Inflammatory macrophage (primary cell): Measurements from ENCODE around the gene ITGA3.

Experiments used
- DNase-seq, 2 donors: peaks; one replicate each; pipeline ENCODE4 v3.0.0-alpha.2; 2020 to 2022
- total RNA-seq, 18 experiments: gene quantifications; one replicate each; lab custom pipeline; 2026; ENCODE audit warnings: mixed read lengths in 6 of 18, inconsistent platforms in 2 of 18; lab: John Stamatoyannopoulos, UW

The ITGA3 gene
- 34.4 to 658 (median 90.9) reads per million in 18 experiments for total RNA-seq

DNA sequence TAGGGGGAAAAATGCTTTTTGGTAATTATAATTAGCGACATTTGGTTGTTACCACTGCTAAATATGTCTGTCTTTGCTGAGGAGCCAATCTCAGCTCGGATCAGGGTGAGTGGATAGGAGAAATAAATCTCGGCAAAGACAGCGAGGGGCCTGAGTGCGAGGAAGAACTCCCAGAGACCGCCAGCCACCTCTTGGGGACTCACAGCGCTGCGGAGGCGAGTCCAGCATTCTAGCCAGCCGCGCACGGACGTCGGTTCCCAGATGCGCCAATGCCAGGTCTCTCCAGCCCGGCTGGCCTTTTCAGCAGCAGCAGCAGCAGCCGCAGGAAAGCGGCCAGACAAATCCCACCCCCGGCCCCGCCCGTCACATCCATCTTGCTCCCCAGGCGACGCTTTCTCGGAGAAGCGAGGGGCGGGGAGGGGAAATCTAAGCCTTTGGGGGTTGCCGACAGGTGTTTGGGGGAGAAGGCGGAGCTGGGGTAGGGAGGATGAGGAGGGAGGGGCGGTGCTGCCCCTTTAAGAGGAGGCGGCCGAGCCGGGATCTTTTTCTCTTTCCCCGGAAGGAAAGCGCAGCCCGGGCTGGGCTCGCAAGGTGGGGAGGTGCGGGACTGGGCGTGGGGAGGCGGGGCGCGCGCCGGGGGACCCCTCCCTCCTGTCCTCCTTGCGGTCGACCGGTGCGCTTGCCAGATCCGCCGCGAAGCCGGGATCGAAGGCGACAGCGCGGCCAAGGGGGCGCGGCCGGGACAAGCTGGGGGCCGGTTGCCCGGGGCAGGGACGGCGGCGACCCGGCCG, at the start of gene ITGA3:
Gene ITGA3, plus strand, starts transcription at position 685 of the 791 bp plus-strand sequence. CDS start 330 bp downstream, outside the sequence.
- DNase-seq = peak; percentile 35 to 67

DNA sequence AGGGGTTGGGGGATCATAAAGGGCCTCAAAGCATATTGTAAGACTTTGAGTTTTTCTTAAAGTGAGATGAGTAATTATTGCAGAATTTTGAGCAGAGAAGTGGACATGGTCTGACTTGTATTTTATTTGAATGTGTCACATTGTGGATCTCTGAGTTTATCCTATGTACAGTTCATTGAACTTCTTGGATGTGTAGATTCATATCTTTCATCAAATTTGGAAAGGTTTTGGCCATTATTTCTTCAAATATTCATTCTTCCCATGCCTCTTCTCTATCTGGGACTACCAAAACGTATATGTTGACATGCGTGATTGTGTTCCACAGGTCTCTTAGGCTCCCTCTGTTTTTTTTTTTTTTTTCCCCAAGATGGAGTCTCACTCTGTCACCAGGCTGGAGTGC, 46.6 kb upstream of the ITGA3 start:
- DNase-seq = no peak

DNA sequence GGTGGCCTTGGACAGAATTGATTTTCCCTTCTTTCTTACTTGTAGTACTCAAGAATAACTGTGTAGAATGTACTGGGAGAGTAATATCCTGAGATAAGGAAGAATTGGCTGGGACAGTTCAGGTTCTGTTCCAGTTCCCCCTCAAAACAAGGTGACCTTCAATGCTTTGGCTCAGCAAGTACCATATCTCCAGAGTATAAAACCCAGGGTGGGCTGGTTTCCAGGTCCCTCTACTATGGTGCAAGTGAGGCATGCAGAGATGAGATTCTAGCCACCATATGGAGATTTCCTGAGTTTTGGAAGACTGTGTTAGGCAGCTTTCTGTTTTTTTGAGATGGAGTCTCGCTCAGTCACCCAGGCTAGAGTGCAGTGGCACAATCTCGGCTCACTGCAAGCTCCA, 42.8 kb upstream of the ITGA3 start:
- DNase-seq = no peak

DNA sequence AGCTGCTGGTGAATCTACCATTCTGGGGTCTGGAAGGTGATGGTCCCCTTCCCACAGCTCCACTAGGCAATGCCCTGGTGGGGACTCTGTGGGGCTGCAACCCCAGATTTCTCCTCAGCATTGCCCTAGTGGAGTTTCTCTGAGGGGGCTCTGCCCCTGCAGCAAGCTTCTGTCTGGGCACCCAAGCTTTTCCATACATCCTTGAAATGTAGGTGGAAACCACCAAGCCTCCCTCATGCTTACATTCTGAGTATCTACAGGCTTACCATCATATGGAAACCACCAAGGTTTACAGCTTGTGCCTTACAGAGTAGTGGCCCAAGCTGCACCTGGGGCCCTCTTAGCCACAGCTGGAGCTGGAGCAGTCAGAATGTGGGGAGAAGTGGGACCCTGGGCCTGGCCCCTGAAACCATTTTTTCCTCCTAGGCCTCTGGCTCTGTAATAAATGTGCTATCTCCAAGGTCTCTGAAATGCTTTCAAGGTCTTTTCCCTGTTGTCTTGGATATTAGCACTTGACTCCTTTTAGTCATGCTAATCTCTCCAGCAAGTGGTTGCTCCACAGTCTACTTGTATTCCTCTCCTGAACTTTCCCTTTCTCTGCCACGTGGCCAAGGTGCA, 41.3 kb upstream of the ITGA3 start:
- no peak for DNase-seq

DNA sequence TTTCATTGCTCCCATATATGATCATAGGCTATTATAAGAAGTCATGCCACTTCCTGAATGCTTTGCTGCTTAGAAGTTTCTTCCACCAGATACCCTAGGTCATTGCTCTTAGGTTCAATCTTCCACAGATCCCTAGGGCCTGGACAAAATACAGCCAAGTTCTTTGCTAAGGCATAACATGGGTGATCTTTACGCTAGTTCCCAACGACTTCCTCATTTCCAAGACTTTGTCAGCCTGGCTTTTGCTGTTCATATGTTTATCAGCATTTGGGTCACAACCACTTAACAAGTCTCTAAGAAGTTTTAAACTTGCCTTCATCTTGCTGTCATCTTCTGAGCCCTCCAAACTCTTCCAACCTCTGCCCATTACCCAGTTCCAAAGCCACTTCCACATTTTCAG, 40.8 kb upstream of the ITGA3 start:
- no peak for DNase-seq

- DNase-seq = no peak
Measured at GRCh38 chr17:50018909-50019308, 37.0 kb upstream of the ITGA3 start.

- DNase-seq = peak; percentile 64 to 66
Measured at GRCh38 chr17:50020841-50021599, 34.9 kb upstream of the ITGA3 start.

- no peak for DNase-seq
Measured at GRCh38 chr17:50021681-50022370, 34.1 kb upstream of the ITGA3 start.

- no peak for DNase-seq
Measured at GRCh38 chr17:50022463-50023130, 33.3 kb upstream of the ITGA3 start.

GRCh38 chr17:50023520-50023919, 32.4 kb upstream of the ITGA3 start:
- no peak for DNase-seq

DNA sequence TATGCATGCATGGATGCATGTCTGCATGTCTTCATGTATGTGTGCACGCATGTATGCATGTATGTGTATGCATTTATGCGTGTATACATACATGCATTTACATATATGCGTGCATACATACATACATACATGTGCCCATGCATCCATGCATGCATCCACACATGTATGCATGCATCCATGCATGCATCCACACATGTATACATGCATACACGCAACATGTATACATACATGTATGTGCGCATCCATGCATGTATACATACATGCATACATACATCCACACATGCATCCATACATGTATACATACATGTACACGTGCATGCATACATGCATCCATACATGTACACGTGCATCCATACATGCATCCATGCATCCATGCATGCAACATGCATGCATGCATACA, 31.1 kb upstream of the ITGA3 start:
- no peak for DNase-seq

DNA sequence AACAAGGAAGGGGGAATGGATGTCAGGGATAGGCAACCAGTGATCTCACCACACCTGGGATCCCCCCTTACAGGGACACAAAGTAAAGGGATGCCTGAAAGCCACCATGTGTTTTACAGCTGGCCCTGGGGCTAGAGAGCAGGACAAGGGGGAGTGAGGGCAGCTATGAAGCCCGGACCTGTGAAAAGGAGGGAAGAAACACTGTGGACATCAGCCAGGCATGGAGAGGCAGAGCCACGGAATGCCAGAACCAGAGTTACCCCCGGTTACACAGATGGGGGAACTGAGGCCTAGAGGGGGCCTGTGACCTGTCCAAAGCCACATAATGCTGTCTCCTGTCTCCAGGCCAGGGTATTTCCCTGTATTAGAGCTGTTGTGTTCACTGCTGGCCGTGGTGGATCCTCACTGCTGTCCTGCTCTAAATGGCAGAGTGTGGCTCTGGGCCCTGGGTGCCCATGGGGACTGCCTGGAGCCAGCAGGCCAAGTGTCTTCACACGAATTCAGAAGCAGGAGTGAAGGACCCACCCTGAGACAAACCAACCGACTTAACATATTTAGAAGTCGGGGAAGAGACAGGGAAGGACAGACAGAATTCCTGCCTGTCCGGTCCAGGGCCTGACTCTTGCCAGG, 29.7 kb upstream of the ITGA3 start:
- DNase-seq = no peak

DNA sequence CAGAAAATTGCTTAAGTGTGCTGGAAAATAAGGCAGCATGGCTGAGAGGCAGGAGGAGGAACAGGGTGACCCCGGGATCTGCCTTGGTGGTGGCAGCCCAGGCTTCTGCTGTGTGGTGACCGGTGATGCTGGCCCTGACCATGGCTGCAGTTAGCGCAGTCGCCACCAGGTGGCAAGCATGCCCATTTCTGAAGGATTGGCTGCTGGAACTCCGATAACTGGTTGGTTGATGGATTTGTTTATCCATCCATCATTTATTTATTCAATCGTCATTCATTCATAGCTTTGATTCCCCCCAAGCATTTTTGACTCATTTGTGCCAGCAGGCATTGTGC, 29.1 kb upstream of the ITGA3 start:
- DNase-seq = peak; percentile 79 to 82

DNA sequence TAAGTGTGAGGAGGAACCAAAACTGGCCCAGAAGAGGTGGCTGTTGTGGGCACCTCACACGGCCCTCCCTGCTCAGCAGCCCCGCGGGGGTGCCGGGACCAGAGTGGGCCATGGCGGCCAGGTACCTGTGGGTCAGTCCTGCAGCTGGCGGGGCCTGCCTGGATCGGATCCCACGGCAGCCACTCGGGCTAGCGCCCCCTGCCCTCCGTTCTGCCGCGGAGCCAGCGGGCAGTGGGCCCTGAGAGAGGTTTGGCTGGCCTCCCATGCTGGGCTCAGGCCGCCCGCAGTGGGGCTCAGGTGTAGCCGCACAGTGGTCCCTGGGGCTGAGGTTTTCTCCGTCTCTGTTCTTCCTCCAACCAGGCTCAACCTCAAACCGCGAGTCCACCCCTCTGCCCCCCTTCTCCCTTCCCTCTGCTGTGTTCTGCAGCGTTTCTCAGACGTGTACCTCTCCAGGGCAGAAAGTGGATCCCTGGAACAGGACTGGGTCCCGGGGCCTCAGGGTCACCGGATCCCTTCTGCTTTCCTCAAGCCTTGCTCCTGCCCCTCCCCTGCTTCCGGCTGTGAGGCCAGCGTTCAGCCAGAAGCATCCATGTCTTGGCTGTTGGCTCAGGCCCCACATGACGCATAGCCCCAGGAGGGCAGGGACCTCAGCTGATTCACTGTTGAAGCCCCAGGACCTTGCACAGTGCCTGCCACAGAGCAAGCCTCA, 28.6 kb upstream of the ITGA3 start:
- peak; percentile 74 to 80 for DNase-seq

DNA sequence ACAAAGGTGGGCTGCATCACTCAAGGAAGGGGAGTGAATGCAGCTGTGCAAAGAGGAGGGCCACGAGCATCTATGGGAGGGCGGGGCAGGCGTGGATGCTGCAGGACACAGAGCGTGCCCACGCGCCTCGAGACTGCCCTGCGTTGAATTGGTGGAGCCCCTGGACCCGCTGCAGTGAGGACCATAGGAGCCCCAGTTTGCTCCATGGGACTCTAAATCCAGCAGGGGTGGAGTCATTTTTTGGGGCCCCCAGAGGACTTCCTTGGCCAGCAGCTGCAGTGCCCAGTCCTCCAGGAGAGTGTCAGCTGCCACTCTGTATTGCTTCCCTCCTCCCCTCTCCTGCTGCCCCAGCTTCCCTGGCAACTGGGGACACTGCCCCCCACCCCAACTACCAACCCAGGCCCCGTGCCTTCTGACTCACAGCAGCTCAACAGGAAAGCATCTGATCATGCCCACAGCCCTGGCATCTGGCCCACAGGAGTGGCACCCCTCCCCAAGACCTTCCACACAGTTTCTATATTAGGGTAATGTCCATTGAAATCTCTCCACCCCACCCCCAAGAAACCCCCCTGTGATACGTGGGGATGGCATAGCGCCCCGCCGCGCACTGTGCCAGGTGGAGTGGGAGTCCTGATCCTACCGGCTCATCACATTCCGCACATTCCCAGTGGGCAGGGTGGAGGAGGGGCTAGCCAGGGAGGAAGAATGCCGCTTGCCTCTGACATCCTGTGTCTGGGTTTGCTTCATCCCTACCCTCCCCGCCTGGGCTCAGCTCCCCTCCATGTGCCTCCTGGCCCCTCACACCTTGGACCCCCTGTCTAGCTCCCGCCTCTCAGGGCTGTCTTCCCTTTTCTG, 27.8 kb upstream of the ITGA3 start:
- DNase-seq = peak; percentile 75 to 79

DNA sequence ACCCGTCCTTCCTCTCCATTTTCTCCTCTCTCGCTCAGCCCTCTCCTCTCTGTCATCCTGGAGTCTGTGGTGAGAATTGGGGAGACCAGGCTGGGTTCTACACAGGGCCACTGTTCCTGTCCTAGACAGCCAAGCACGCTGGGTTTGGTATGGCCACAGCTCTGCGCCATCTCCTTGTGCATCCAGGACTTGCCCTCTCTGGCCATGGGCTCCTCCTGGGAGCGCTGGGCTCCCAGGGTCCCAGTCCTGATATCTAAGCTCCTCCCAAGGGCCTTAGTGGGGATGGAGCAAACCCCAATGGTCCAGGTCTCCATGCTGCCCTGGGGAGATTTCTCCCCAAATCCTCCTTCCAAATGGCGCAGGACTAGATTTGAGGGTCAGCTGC, 27.2 kb upstream of the ITGA3 start:
- DNase-seq = no peak

DNA sequence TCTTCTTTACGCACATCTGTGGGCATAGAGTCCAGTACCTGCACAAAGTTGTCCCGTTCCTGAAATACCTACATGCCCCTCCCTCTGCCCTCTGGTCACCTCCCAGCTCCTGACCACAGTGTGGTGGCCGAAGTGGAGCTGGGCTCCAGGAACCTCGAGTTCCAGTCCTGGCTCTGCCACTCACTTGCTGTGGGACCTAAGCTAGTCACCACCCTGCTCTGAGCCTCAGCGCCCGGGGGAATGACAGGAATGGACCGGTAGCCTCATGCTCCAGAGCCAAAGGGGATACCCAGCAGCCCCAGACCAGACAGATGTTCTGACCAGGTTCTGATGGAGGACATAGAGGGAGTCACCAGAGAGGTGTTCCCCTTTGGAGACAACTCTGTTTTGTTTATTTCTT, 26.7 kb upstream of the ITGA3 start:
- DNase-seq = no peak

GRCh38 chr17:50033316-50033715, 22.6 kb upstream of the ITGA3 start:
- no peak for DNase-seq

- DNase-seq = no peak
Measured at GRCh38 chr17:50034498-50035364, 21.2 kb upstream of the ITGA3 start.
